ENCODE measurements around the gene ADAD2. TPM values are rescaled to one million over a fixed set of nuclear protein-coding genes. Genes with fewer than 3 reads are reported as not detected.

ADAD2 gene
- total RNA-seq, 2 donors from 2014 or later = not detected

DNA sequence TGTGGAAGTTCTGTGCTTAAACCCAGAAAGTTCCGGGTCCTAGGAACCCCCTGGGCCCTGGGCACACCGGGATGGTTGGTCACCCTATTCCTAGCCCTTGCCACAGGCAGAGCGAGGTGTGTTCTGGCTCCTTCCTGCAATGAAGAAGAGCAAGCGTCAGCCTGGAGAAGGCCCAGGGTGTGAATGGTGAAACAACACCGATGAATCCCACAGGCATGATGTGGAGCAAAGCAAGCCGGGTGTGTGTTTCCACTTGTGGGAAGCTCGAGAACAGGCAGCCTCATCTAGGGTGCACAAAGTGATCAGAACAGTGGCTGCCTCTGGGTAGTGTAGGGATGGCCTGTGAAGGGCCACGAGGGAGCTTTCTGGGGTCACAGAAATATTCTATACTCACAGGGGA is 35.1 kb downstream of the ADAD2 start:
- ATAC-seq (no peak), DNase-seq (no peak)
- Mint-ChIP-seq H3K27ac (no peak overlapping the region), H3K27me3 (peaks cover 69% of the 10 kb centered on the region), H3K4me1 (no peaks in the 10 kb centered on the region), H3K4me3 (no peak overlapping the region), H3K36me3 (ENCODE audit: low read depth) (peaks cover 2% of the 10 kb centered on the region)
- H3K9me3 ChIP-seq (ENCODE audit: control insufficient read depth, low read length, poor library complexity, severe bottlenecking) = no peaks in the 10 kb centered on the region

DNA sequence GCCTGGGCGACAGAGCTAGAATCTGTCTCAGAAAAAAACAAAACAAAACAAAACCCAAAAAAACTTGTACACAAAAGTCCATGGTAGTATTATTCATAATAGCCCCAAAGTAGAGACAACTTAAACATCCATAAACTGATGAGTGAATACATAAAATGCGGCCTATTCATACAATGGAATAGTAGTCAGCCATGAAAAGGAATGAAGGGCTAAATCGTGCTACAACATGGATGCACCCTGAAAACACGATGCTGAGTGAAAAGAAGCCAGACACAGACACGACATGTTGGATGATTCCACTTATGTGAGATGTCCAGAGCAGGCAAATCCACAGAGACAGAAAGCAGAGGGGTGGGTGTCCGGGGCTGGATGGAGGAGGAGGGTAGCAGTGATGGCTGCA is 36.6 kb downstream of the ADAD2 start:
- no peaks in the 10 kb centered on the region for H3K36me3 Mint-ChIP-seq (ENCODE audit: low read depth)
- no peak for ATAC-seq
- H3K4me3 Mint-ChIP-seq = no peak overlapping the region

DNA sequence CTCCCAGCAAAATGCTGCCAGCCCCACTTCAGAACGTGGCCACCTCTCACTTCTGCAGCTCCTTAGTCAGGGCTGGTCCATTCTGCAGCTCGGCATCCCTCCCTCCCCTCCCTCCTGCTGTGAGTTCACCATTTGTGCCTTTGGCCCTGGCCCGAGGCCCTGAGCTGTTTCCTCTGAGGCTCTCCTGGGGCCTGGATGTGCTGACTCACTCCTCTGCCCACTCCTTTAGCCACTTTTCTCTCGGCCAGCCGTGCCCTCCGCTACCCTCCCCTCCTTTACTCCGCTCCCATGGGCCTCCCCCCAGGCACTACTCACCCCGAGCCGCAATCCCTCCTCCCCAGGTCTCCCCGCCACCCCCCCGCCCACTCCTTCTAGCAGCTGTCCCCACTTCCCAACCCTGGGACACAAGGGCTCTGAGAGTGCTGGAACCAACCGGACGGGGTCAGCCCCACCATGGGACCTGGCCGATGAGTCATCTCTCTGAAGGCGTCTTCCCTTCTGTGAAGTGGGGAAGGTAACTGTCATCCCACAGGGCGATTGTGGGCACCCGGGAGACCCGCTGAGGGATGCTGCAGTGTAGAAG is 37.4 kb downstream of the ADAD2 start:
- Mint-ChIP-seq H3K4me1 (no peaks in the 10 kb centered on the region), H3K4me3 (no peak overlapping the region), H3K36me3 (ENCODE audit: low read depth) (no peaks in the 10 kb centered on the region), H3K27ac (no peak overlapping the region), H3K27me3 (peaks cover 53% of the 10 kb centered on the region)
- no peaks in the 10 kb centered on the region for H3K9me3 ChIP-seq (ENCODE audit: control insufficient read depth, low read length, poor library complexity, severe bottlenecking)
- ATAC-seq = no peak
- no peak for DNase-seq

More for the DNA sequence above, 36.6 kb downstream of the ADAD2 start:
- Mint-ChIP-seq H3K27me3 (peaks cover 59% of the 10 kb centered on the region), H3K27ac (no peak overlapping the region), H3K4me1 (no peaks in the 10 kb centered on the region)
- no peak for DNase-seq
- no peaks in the 10 kb centered on the region for H3K9me3 ChIP-seq (ENCODE audit: control insufficient read depth, low read length, poor library complexity, severe bottlenecking)

DNA sequence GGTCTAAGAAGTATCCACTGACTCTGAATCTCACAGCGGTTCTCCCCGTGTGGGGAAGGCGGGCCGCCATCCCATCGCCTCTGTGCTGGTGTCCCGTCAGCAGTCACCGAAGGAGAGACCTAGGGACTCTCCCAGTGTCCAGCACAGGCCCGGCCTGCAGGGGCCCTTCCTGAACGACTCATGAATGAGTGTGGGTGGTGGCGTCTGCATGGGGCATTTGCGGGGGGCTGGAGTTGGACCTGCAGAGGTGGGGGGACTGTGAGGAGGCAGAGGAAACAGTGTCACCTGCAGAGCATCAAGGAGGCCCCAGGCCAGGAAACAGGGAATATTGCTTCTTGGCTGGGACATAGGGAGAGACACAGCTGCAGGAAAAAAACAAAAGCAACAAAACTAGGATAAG is 38.5 kb downstream of the ADAD2 start:
- no peaks in the 10 kb centered on the region for H3K4me1 Mint-ChIP-seq
- ATAC-seq = no peak
- peaks cover 60% of the 10 kb centered on the region for H3K27me3 Mint-ChIP-seq
- H3K9me3 ChIP-seq (ENCODE audit: control insufficient read depth, low read length, poor library complexity, severe bottlenecking) = no peaks in the 10 kb centered on the region
- no peak overlapping the region for H3K4me3 Mint-ChIP-seq
- no peaks in the 10 kb centered on the region for H3K36me3 Mint-ChIP-seq (ENCODE audit: low read depth)
- no peak overlapping the region for H3K27ac Mint-ChIP-seq
- no peak for DNase-seq

DNA sequence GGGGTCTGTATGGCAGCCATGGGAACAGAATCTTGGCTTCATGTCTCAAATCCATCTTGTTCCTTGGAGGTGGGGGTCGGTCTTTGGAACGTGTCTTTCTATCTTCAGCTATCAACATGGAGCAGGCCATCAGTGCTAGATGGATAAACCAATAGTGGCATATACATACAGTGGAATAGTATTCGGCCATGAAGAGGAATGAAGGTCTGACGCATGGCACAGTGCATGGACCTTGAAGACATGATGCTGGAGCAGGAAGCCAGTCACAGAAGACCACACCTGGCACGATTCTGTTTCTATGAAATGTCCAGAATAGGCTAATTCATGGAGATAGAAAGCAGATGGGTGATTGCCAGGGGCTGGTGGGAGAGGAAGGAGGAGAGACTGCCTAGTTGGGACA is 41.1 kb downstream of the ADAD2 start:
- Mint-ChIP-seq H3K36me3 (ENCODE audit: low read depth) (no peaks in the 10 kb centered on the region), H3K4me3 (no peak overlapping the region)

DNA sequence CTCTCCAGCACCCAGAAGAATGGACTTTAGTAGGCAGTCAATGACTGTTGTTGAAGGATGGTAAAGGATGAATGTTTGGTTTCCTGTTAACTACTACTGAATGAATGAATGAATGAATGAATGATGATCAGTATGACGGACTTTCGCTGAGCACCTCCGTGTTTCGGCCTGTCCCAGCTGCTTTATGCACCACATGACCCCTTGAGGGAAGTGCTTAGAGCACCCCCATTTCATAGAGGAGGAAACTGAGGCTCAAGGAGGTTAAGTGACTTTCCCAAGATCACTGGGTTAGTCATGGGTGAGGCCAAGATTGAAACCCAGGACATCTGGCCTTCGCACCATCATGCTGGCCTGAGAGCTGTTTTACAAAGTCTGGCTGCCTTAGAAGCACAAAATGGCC is 42.0 kb downstream of the ADAD2 start:
- DNase-seq (no peak), ATAC-seq (no peak)
- Mint-ChIP-seq H3K4me3 (no peak overlapping the region), H3K27ac (no peak overlapping the region), H3K36me3 (ENCODE audit: low read depth) (no peaks in the 10 kb centered on the region), H3K27me3 (peaks cover 51% of the 10 kb centered on the region), H3K4me1 (no peaks in the 10 kb centered on the region)
- no peaks in the 10 kb centered on the region for H3K9me3 ChIP-seq (ENCODE audit: control insufficient read depth, low read length, poor library complexity, severe bottlenecking)

More for the DNA sequence above, 41.1 kb downstream of the ADAD2 start:
- Mint-ChIP-seq H3K4me1 (no peaks in the 10 kb centered on the region), H3K27ac (no peak overlapping the region), H3K27me3 (peaks cover 56% of the 10 kb centered on the region)
- H3K9me3 ChIP-seq (ENCODE audit: control insufficient read depth, low read length, poor library complexity, severe bottlenecking) = no peaks in the 10 kb centered on the region
- no peak for ATAC-seq
- no peak for DNase-seq

DNA sequence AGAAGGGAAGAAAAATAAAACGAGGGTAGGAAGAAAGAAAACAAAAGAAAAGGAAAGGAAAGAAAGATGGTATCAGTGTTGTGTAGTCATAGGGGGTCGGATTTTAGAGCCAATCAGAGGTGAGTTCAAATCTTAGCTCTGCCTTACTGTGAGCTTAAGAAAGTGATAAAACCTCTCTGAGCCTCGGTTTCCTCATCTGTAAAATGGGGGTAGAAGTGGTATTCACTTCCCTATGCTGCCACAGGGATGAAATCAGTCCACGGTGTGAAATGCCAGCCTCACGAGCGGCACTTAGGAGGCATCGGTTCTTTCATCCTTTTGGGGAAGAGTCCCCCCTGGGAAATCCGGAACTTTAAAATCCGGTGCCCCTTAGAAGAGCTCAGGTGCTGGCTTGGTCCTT is 42.8 kb downstream of the ADAD2 start:
- Mint-ChIP-seq H3K4me3 (no peak overlapping the region), H3K4me1 (no peaks in the 10 kb centered on the region), H3K36me3 (ENCODE audit: low read depth) (no peaks in the 10 kb centered on the region), H3K27me3 (peaks cover 49% of the 10 kb centered on the region), H3K27ac (no peak overlapping the region)
- ATAC-seq (no peak), DNase-seq (no peak)
- H3K9me3 ChIP-seq (ENCODE audit: control insufficient read depth, low read length, poor library complexity, severe bottlenecking) = no peaks in the 10 kb centered on the region

DNA sequence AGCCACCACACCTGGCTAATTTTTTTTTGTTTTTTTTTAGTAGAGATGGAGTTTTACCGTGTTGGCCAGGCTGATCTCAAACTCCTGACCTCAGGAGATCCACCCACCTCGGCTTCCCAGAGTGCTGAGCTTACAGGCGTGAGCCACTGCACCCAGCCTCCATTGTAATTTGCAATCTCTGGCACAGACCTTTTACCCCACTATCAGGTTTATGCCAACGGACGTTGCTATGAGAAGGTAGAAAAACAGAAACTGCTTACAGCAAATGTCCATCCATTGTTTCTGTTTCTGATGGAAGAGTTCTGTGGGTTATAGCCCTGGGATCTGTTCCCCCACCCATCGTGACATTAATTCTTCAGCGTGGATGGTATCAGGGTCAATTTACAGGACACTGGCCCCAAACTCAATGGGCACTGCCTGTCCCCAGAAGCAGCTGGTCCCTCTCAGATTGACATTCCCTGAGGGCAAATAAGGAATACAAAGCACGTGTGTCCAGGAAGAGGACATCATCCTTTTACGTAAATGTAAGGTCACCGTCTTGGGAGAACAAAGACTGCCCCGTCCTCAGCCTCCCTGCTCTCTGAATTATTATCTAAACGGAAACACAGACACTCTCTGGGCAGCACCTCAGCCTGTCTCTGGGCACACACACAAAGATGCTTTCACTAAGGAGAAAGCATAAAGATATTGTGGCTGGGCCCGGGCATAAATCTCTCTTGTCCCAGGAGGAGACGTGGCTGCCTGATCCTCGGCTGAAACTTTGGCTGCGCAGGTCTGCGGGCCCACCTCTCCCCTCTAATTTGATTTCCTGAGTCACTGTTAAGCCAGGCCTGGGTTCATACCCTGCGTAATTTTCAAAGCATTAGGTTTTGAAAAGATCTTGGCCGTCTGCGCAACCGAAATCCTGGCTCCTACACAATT is 43.6 kb downstream of the ADAD2 start:
- no peaks in the 10 kb centered on the region for H3K36me3 Mint-ChIP-seq (ENCODE audit: low read depth)
- ATAC-seq = no peak
- DNase-seq = no peak

DNA sequence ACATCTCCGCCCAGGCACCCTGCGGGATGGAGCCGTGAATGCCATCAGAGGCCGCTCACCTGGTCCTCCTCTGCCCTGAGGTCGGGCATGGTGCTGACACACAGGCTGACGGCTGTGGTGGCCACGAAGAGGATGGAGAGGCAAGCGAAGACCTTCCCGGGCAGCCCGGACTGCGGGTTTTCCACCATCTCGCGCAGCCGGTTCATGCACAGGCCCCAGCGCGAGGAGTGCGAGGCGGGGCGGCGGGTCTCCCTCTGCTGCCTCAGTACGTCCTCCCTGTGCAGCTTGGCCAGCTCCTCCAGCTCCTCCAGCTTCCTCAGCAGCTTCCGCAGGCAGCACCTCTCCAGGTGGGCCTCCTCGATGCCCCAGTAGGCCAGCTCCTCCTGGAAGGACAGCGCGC is 45.7 kb downstream of the ADAD2 start:
- Mint-ChIP-seq H3K4me1 (no peaks in the 10 kb centered on the region), H3K4me3 (no peak overlapping the region), H3K27ac (no peak overlapping the region), H3K27me3 (peaks cover 65% of the 10 kb centered on the region), H3K36me3 (ENCODE audit: low read depth) (no peaks in the 10 kb centered on the region)
- ATAC-seq = no peak
- H3K9me3 ChIP-seq (ENCODE audit: control insufficient read depth, low read length, poor library complexity, severe bottlenecking) = no peaks in the 10 kb centered on the region
- DNase-seq = no peak

More for the DNA sequence above, 43.6 kb downstream of the ADAD2 start:
- H3K27me3 Mint-ChIP-seq = peaks cover 54% of the 10 kb centered on the region
- no peak overlapping the region for H3K4me3 Mint-ChIP-seq
- H3K27ac Mint-ChIP-seq = no peak overlapping the region
- no peaks in the 10 kb centered on the region for H3K9me3 ChIP-seq (ENCODE audit: control insufficient read depth, low read length, poor library complexity, severe bottlenecking)
- no peaks in the 10 kb centered on the region for H3K4me1 Mint-ChIP-seq

DNA sequence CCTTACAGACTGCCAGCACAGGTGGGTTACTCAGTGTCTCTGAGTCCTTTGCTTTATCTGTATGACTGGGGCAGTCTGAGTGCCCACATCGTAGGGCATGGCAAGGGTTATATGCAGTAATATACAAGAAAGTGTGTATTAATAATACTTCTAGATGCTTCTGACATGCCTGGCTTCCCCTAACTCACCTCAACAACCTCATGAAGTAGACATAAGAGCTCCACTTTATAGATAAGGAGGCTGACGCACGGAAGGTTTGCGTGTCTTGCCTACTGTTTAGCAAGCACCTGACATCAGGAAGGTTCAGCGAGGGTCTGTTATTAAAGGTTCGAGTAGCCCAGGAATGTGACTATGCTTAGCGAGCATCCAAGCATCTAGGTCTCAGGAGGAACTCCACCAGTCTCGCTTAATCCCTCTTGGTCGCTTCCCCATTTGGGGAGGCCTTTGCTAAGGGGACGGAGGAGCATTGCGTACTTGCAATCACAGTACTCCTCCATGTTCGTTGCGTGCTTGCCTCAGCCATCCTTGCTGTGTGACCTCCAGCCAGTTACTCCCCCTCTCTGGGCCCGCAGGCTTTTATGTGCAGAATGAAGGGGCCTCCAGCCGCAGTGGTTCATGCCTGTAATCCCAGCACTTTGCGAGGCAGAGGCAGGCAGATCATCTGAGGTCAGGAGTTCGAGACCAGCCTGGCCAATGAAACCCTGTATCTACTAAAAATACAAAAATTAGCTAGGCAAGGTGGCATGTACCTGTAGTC is 47.2 kb downstream of the ADAD2 start:
- no peak for ATAC-seq
- no peak overlapping the region for H3K27ac Mint-ChIP-seq
- no peak for DNase-seq
- no peaks in the 10 kb centered on the region for H3K9me3 ChIP-seq (ENCODE audit: control insufficient read depth, low read length, poor library complexity, severe bottlenecking)
- H3K4me3 Mint-ChIP-seq = no peak overlapping the region
- no peaks in the 10 kb centered on the region for H3K4me1 Mint-ChIP-seq
- no peaks in the 10 kb centered on the region for H3K36me3 Mint-ChIP-seq (ENCODE audit: low read depth)
- peaks cover 62% of the 10 kb centered on the region for H3K27me3 Mint-ChIP-seq

DNA sequence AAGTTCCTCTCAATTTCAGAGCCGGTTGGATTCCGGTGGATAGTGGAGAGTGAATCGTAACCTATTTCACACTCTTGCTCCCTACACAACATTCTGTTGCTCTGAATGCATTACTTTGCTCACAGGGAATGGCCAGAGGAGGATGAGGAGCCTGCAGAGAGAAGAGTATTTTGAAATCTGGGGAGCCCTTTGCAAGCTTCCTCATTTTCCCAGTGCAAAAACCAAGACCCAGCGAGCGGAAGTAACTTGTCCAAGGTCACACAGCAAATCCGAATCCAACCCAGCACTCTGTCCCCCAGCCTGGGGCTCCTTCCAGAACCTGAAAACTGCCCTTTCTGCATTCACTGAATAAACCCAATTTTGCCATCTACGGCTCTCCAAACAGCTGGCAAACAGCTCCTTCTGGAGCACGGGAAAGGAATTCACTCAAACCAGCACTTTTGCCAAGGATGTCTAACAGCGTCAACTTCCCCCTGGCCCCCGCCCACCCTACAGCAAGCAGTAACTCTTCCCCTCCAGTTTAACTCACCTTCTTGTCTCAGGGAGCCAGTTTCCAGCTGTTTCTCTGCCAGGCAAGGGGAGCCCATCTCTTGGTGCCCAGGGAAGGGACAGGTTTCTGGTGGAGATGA is 48.3 kb downstream of the ADAD2 start:
- ATAC-seq (no peak), DNase-seq (no peak)
- Mint-ChIP-seq H3K36me3 (ENCODE audit: low read depth) (peaks cover 2% of the 10 kb centered on the region), H3K4me1 (no peaks in the 10 kb centered on the region), H3K27me3 (peaks cover 63% of the 10 kb centered on the region), H3K4me3 (no peak overlapping the region), H3K27ac (no peak overlapping the region)
- no peaks in the 10 kb centered on the region for H3K9me3 ChIP-seq (ENCODE audit: control insufficient read depth, low read length, poor library complexity, severe bottlenecking)

DNA sequence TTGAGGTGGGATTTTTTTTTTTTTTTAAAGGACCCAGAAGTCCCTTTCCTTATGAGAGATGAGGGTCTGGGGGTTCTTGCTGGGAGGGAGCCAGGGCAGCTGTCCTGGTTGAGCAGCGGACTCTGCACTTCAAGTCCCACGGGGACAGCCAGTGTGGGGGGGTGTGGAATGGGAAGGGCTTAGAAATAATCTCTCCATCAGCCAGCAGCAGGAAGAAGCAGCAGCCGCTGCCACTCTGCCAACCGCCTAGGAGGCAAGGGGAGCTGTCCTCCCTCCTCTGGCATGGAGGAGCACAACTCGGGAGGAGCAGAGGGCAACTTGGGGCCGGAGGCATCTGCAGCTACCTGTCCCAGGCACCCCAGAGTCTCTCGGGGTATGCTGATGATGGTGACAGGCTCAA is 49.0 kb downstream of the ADAD2 start, which contains the start of gene KCNG4:
Gene KCNG4 (minus strand): TSS at position 104 of the 400 bp plus-strand sequence. CDS start 2,527 bp downstream, outside the sequence.
- Mint-ChIP-seq H3K27ac (no peak within 1 kb of the TSS), H3K4me1 (no peaks in the 10 kb centered on the region), H3K36me3 (ENCODE audit: low read depth) (peaks cover 2% of the 10 kb centered on the region), H3K27me3 (peaks cover 57% of the 10 kb centered on the region), H3K4me3 (no peak within 1 kb of the TSS)
- DNase-seq = no peak
- no peaks in the 10 kb centered on the region for H3K9me3 ChIP-seq (ENCODE audit: control insufficient read depth, low read length, poor library complexity, severe bottlenecking)
- ATAC-seq = no peak

DNA sequence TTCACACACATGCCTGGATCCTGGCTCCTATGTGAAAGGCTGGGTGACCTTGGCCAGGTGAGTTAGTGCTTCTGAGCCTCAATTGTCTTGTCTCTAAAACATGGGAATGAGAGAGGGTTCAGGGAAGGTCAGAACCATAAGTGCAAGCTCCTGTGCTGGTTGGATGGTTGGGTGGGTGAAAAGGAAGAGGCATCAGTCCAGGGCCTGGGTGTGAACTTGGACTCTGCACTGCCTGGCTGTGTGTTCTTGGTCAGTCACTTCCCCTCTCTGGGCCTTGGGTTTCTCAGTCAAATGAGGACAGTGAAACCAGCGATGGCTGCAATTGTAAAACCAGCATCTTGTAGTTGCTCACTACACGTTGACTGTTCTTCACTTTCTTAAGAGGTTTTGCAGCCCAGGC is 49.5 kb downstream of the ADAD2 start:
- Mint-ChIP-seq H3K27me3 (peaks cover 57% of the 10 kb centered on the region), H3K36me3 (ENCODE audit: low read depth) (peaks cover 2% of the 10 kb centered on the region), H3K27ac (no peak overlapping the region), H3K4me3 (no peak overlapping the region), H3K4me1 (no peaks in the 10 kb centered on the region)
- ATAC-seq (no peak), DNase-seq (no peak)
- H3K9me3 ChIP-seq (ENCODE audit: control insufficient read depth, low read length, poor library complexity, severe bottlenecking) = no peaks in the 10 kb centered on the region
